Fibroblast of the aortic adventitia (primary cell): Measurements from ENCODE around the gene TMPRSS3. TPM values are rescaled to one million over a fixed set of nuclear protein-coding genes. Genes with fewer than 3 reads are reported as not detected.

Experiments used
- DNase-seq: peaks from one replicate; pipeline ENCODE4 v3.0.0-alpha.2; 2010; ENCODE audit warnings: low read depth
- H3K4me3 ChIP-seq: 2 replicates; pipeline ENCODE4 v1.5.1; 2011; ENCODE audit warnings: low read depth, mild to moderate bottlenecking, control low read depth, low read length, moderate library complexity
- total RNA-seq: library from RNA; depleted of rRNA; stranded (reverse); fragments of >200 nt; gene quantifications from 2 replicates; pipeline ENCODE4 v1.2.3, GENCODE V29; 2012; ENCODE audit warnings: low replicate concordance
- TF ChIP-seq, protein P1 (sequence below): IDR thresholded peaks from 2 replicates; pipeline ENCODE4 v1.5.1; 2011; ENCODE audit warnings: mild to moderate bottlenecking, low read length, control low read depth, inconsistent platforms; ENCODE audit not compliant: insufficient read depth

Gene TMPRSS3
- total RNA-seq, 1 donor = not detected

- DNase-seq = no peak
- H3K4me3 ChIP-seq = no peak overlapping the region
- TF ChIP-seq, protein P1, sequence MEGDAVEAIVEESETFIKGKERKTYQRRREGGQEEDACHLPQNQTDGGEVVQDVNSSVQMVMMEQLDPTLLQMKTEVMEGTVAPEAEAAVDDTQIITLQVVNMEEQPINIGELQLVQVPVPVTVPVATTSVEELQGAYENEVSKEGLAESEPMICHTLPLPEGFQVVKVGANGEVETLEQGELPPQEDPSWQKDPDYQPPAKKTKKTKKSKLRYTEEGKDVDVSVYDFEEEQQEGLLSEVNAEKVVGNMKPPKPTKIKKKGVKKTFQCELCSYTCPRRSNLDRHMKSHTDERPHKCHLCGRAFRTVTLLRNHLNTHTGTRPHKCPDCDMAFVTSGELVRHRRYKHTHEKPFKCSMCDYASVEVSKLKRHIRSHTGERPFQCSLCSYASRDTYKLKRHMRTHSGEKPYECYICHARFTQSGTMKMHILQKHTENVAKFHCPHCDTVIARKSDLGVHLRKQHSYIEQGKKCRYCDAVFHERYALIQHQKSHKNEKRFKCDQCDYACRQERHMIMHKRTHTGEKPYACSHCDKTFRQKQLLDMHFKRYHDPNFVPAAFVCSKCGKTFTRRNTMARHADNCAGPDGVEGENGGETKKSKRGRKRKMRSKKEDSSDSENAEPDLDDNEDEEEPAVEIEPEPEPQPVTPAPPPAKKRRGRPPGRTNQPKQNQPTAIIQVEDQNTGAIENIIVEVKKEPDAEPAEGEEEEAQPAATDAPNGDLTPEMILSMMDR = no peak
Measured at GRCh38 chr21:42435401-42435800, 39.5 kb upstream of the TMPRSS3 start.

GRCh38 chr21:42434884-42435283, 39.0 kb upstream of the TMPRSS3 start:
- TF ChIP-seq, protein P1 = no peak
- no peak for DNase-seq
- no peak overlapping the region for H3K4me3 ChIP-seq

DNA sequence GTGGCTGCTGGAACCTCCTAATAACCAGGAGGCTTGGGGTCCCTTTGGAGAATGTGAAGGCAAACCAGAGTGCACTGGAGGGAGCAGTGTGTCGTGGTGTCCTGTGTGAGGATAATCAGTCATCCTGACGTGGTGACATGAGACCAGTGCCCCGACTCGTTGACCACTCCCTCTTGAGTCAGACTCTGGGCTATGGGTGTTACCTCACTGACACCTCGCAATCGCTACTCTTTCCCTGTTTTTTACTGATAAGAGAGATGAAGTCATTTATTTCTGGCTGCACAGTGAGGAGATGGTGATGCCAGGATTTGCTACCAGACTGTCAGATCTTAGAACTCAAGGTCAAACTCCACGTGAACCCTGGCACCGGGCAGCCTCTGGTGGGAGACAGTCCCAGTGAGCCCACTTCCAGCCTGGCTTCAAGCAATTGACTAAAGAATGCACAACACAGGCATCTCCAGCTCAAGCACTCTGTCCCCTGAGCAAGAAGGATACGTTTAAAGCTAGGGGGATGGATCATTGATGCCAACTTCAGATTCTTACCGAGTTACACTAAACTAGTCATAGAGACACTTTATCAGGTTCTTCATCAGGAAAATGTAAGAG, 38.2 kb upstream of the TMPRSS3 start:
- no peak overlapping the region for H3K4me3 ChIP-seq
- TF ChIP-seq, protein P1 = no peak

GRCh38 chr21:42432695-42433094, 36.8 kb upstream of the TMPRSS3 start:
- H3K4me3 ChIP-seq = no peak overlapping the region
- TF ChIP-seq, protein P1 = no peak

More for the DNA sequence above, 38.2 kb upstream of the TMPRSS3 start:
- DNase-seq = no peak

DNA sequence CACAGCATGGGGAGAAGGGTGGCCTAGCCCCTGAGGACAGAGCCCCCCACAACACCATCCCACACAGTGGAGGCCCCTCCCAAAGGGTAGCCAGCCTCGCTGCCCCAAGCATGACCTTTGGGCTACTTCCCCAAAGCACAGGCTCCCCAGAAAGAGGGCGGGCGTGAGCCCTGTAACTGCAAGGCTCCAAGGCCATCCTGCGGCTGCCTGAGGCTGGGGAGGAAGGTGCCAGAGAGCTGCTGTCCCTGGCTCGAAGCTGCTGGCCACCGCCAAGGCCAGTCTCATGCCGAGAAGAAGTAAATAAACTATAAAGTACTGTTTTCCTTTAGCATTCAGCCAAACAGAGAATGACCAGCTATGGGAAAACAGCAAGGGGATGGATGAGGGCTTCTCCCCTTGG, 35.3 kb upstream of the TMPRSS3 start:
- TF ChIP-seq, protein P1 = no peak
- no peak overlapping the region for H3K4me3 ChIP-seq
- no peak for DNase-seq

More at GRCh38 chr21:42432695-42433094, 36.8 kb upstream of the TMPRSS3 start:
- DNase-seq = no peak

GRCh38 chr21:42430521-42430920, 34.7 kb upstream of the TMPRSS3 start:
- H3K4me3 ChIP-seq = no peak overlapping the region
- TF ChIP-seq, protein P1 = no peak
- no peak for DNase-seq

- no peak overlapping the region for H3K4me3 ChIP-seq
- DNase-seq = no peak
- TF ChIP-seq, protein P1 = no peak
Measured at GRCh38 chr21:42429856-42430255, 34.0 kb upstream of the TMPRSS3 start.
